CD4-positive, alpha-beta memory T cell (primary cell): Measurements from ENCODE around the gene CCNY. TPM values are rescaled to one million over a fixed set of nuclear protein-coding genes. Genes with fewer than 3 reads are reported as not detected.

ENCODE experiments used
- CTCF ChIA-PET: fragments of 350-600 bp; sonication (Branson Sonifier 250); formaldehyde crosslinking; loops from one replicate; lab custom pipeline; 2021; ENCODE audit warnings: inconsistent platforms; ENCODE audit not compliant: partially characterized antibody; lab: Charles Lee
- POLR2A ChIA-PET: fragments of 350-600 bp; sonication (Branson Sonifier 250); formaldehyde crosslinking; loops from one replicate; lab custom pipeline; 2021; ENCODE audit not compliant: partially characterized antibody; lab: Charles Lee
- DNase-seq, 5 donors: peaks; one replicate each; pipeline versions ENCODE4 v3.0.0 to v3.0.0-alpha.2; 2020 to 2022; ENCODE audit warnings: mixed read lengths in 1 of 5
- H3K27ac ChIP-seq: one replicate; pipeline ENCODE4 v1.7.0; 2013; ENCODE audit warnings: low read depth, low read length
- H3K27me3 ChIP-seq: 2 replicates; pipeline ENCODE4 v1.7.0; 2013; ENCODE audit warnings: mild to moderate bottlenecking, low read length, moderate library complexity; ENCODE audit not compliant: insufficient read depth
- H3K36me3 ChIP-seq: 2 replicates; pipeline ENCODE4 v1.7.0; 2013; ENCODE audit warnings: mild to moderate bottlenecking, low read length, moderate library complexity; ENCODE audit not compliant: insufficient read depth
- H3K4me1 ChIP-seq: 2 replicates; pipeline ENCODE4 v1.7.0; 2013; ENCODE audit warnings: mild to moderate bottlenecking, low read length, moderate library complexity; ENCODE audit not compliant: insufficient read depth
- H3K4me3 ChIP-seq, 2 donors: one replicate each; pipeline ENCODE4 v1.7.0; 2013; ENCODE audit warnings: low read length in 2 of 2, mild to moderate bottlenecking in 1 of 2
- H3K9me3 ChIP-seq, 2 donors: one replicate each; pipeline ENCODE4 v1.7.0; 2013; ENCODE audit warnings: low read length in 2 of 2, control low read depth in 1 of 2; ENCODE audit not compliant: control insufficient read depth in 1 of 2
- H3K27ac Mint-ChIP-seq, 7 donors: one replicate each; pipeline ENCODE4 v1.8.0; 2020 to 2021; ENCODE audit warnings: mixed read lengths in 7 of 7, mild to moderate bottlenecking in 6 of 7, inconsistent platforms in 3 of 7, moderate library complexity in 3 of 7
- H3K27me3 Mint-ChIP-seq, 2 donors: one replicate each; pipeline ENCODE4 v1.8.0; 2020 to 2021; ENCODE audit warnings: mixed read lengths in 2 of 2
- H3K36me3 Mint-ChIP-seq, 2 donors: one replicate each; pipeline ENCODE4 v1.8.0; 2020 to 2021; ENCODE audit warnings: mixed read lengths in 2 of 2, inconsistent platforms in 1 of 2, mild to moderate bottlenecking in 1 of 2
- H3K4me1 Mint-ChIP-seq, 4 donors: one replicate each; pipeline ENCODE4 v1.8.0; 2020 to 2021; ENCODE audit warnings: mixed read lengths in 4 of 4, mild to moderate bottlenecking in 1 of 4
- H3K4me3 Mint-ChIP-seq, 8 donors: one replicate each; pipeline ENCODE4 v1.8.0; 2020 to 2021; ENCODE audit warnings: mixed read lengths in 8 of 8, mild to moderate bottlenecking in 7 of 8, moderate library complexity in 6 of 8, inconsistent platforms in 3 of 8
- H3K9me3 Mint-ChIP-seq, 8 donors: one replicate each; pipeline ENCODE4 v1.8.0; 2020 to 2021; ENCODE audit warnings: mixed read lengths in 8 of 8, mild to moderate bottlenecking in 5 of 8, inconsistent platforms in 3 of 8, moderate library complexity in 1 of 8
- intact Hi-C: fragments of 100-400 bp; cut with micrococcal nuclease; formaldehyde crosslinking; loops from one replicate; pipeline ENCODE4 v1.15.1; 2023
- polyA plus RNA-seq, 2 donors: library from polyadenylated mRNA; unstranded; fragments of 300-500 nt; fragmentation: Illumina TruSeq; gene quantifications; one replicate each; pipeline ENCODE4 v1.2.3, GENCODE V29; 2021
- total RNA-seq, 2 experiments: library from RNA; stranded (reverse); gene quantifications; one replicate each; pipeline ENCODE4 v1.2.3, GENCODE V29; 2021

Gene CCNY
- total and polyA plus RNA-seq, 4 experiments from 2014 or later: 5.6 to 66.7 (median 41.5) TPM

DNA sequence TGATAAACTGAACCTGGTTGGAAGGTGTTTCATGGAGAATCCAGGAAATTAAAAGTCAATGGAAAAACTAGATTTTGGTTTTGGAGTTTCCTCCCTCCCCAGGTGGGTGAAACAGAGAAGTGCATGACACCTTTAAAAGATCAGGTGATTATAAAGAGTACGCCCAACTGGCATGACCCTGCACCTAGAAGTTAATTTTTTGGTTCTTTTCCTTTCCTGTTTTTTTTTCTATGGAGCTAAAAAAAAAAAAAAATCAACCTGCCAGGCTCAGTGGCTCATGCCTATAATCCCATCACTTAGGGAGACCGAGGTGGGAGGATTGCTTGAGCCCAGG, 276.8 kb downstream of the CCNY start:
- Mint-ChIP-seq H3K27me3 (peaks cover 20 to 22% of the 10 kb centered on the region in 2 donors), H3K9me3 (peaks cover 0 to 10% (median 5%) of the 10 kb centered on the region in 8 donors)

DNA sequence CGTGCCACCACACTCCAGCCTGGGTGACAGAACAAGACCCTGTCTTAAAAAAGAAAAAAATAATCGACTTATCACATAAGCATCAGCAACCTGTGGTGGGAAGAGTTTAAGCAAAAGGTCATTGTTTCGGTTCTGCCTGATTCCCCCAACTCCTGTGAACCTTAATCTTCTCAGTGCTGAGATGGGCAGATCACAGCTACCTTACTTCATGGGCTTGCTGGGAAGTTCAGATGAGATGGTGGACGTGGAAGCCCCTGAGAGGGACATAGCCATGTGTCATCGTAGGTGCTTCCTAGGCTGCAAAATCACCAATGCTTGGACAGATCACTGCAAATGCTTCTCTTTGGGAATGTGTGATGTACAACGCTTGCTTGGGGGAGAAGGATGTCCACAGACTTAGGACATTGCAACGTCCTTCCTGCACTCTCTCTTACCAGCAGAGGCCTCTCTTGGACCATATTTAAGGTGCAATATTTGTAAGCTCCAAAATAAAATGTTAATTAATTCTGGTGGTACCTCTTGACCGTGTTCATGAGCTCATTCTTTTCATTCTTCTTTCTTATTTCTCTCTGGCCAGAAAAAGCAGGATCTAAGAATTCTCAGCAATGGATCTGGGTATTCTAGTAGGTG, 277.4 kb downstream of the CCNY start:
- H3K4me1 Mint-ChIP-seq: no peaks in the 10 kb centered on the region
- no peak overlapping the region for H3K27ac Mint-ChIP-seq
- peaks cover 0 to 10% (median 5%) of the 10 kb centered on the region in 8 donors for H3K9me3 Mint-ChIP-seq
- peaks cover 0 to 3% of the 10 kb centered on the region in 2 donors for H3K36me3 Mint-ChIP-seq
- H3K36me3 ChIP-seq: no peaks in the 10 kb centered on the region
- H3K4me3 Mint-ChIP-seq: no peak overlapping the region
- ChIA-PET CTCF (no interaction called here), POLR2A (no interaction called here)
- no peak overlapping the region for H3K4me3 ChIP-seq
- DNase-seq: no peak
- H3K27me3 Mint-ChIP-seq: peaks cover 20 to 22% of the 10 kb centered on the region in 2 donors
- no peaks in the 10 kb centered on the region for H3K9me3 ChIP-seq
- intact Hi-C loops: no loop called here
- H3K27me3 ChIP-seq: no peaks in the 10 kb centered on the region
- no peak overlapping the region for H3K27ac ChIP-seq
- H3K4me1 ChIP-seq: no peaks in the 10 kb centered on the region

More for the DNA sequence above, 276.8 kb downstream of the CCNY start:
- no peaks in the 10 kb centered on the region for H3K9me3 ChIP-seq
- no peaks in the 10 kb centered on the region for H3K4me1 ChIP-seq
- Mint-ChIP-seq H3K4me1 (no peaks in the 10 kb centered on the region), H3K36me3 (peaks cover 0 to 3% of the 10 kb centered on the region in 2 donors), H3K27ac (no peak overlapping the region), H3K4me3 (no peak overlapping the region)
- no peaks in the 10 kb centered on the region for H3K36me3 ChIP-seq
- no peak overlapping the region for H3K27ac ChIP-seq
- intact Hi-C loops: no loop called here
- no peaks in the 10 kb centered on the region for H3K27me3 ChIP-seq
- ChIA-PET CTCF (no interaction called here), POLR2A (no interaction called here)
- no peak for DNase-seq
- no peak overlapping the region for H3K4me3 ChIP-seq

DNA sequence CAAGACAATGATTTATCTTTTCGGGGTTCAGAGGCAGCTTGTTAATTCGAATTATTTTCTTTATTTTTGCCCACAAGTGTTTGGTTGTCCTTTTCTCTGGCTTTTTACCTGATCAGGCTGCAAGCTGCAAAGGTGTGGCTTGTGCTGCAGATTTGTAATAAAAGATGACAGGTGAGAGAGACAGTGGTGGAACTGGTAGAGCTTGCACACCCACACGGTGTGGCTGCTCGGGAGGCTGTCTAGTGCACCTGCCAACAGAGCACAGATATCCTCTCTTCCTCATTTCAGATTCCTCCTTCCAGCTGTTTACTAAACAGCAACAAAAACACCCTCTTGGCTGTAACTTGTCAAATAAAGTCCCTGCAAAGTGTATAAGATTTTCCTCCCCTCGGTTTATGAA, 278.0 kb downstream of the CCNY start:
- intact Hi-C loops: no loop called here
- Mint-ChIP-seq H3K4me3 (no peak overlapping the region), H3K27me3 (peaks cover 19 to 23% of the 10 kb centered on the region in 2 donors), H3K36me3 (peaks cover 0 to 3% of the 10 kb centered on the region in 2 donors), H3K9me3 (peaks cover 2 to 10% (median 6%) of the 10 kb centered on the region in 8 donors), H3K4me1 (no peaks in the 10 kb centered on the region), H3K27ac (no peak overlapping the region)
- Histone ChIP-seq H3K9me3 (no peaks in the 10 kb centered on the region), H3K4me1 (no peaks in the 10 kb centered on the region), H3K27me3 (no peaks in the 10 kb centered on the region), H3K36me3 (no peaks in the 10 kb centered on the region), H3K27ac (no peak overlapping the region), H3K4me3 (no peak overlapping the region)
- ChIA-PET POLR2A (no interaction called here), CTCF (no interaction called here)
- no peak for DNase-seq

Other genes with a start within 250 kb of the CCNY start
- 10 to 100 TPM; 34.6 to 37.8 TPM for gene CUL2, start 246.2 kb upstream of the CCNY start, total RNA-seq
- 10 to 100 TPM; 22.8 to 28.3 TPM for gene CUL2, start 246.2 kb upstream of the CCNY start, polyA plus RNA-seq
- gene CREM, start 209.7 kb upstream of the CCNY start, total RNA-seq: 10 to 100 TPM; 17.8 to 22.3 TPM
- 10 to 100 TPM; 30.6 to 66.4 TPM for gene CREM, start 209.7 kb upstream of the CCNY start, polyA plus RNA-seq